Colonic mucosa (tissue), 4 donors: ENCODE results near the gene RNF10. TPM values are rescaled to one million over a fixed set of nuclear protein-coding genes. Genes with fewer than 3 reads are reported as not detected.
A peak's percentile ranks its signal among the peaks of the same experiment; 100 is the strongest.
"Not testable (repeated sequence)": the region's sequence is repeated elsewhere in the genome, so short reads cannot be mapped to it uniquely, and the experiment has no call there.

Source experiments
- DNase-seq: peaks from one replicate; pipeline ENCODE4 v3.0.0-alpha.2; 2020
- H3K27ac ChIP-seq: fragments of 200-600 bp; one replicate; pipeline ENCODE4 v1.8.0; 2021
- H3K27me3 ChIP-seq: fragments of 200-600 bp; one replicate; pipeline ENCODE4 v1.8.0; 2021
- H3K36me3 ChIP-seq: fragments of 200-600 bp; one replicate; pipeline ENCODE4 v1.8.0; 2021
- H3K4me1 ChIP-seq: fragments of 200-600 bp; one replicate; pipeline ENCODE4 v1.8.0; 2021; ENCODE audit warnings: mild to moderate bottlenecking
- H3K4me3 ChIP-seq: fragments of 200-600 bp; one replicate; pipeline ENCODE4 v1.8.0; 2021
- H3K9ac ChIP-seq, 2 donors: one replicate each; pipeline ENCODE4 v1.7.0; 2013; ENCODE audit warnings: control low read depth in 2 of 2, low read depth in 2 of 2, low read length in 2 of 2
- H3K9me3 ChIP-seq: fragments of 200-600 bp; one replicate; pipeline ENCODE4 v1.8.0; 2021
- intact Hi-C: fragments of 100-400 bp; cut with DNase I; formaldehyde crosslinking; loops from one replicate; pipeline ENCODE4 v1.14.1; 2022
- total RNA-seq, 2 donors: library from RNA; stranded (reverse); fragmentation: NEBNext Ultra II Directional in 1 of 2; extraction: Animal tissue kit (Norgen Biotek cat#: 25700) in 1 of 2; gene quantifications; one replicate each; pipeline ENCODE4 v1.2.1, GENCODE V29; 2021
- TF ChIP-seq, protein P1 (sequence below): fragments of 200-600 bp; IDR thresholded peaks from one replicate; pipeline ENCODE4 v1.8.0; 2022; ENCODE audit warnings: antibody characterized with exemption, mild to moderate bottlenecking
- donor health status: healthy.
- donor health status: DM: no; HTN: no; CAD: no.
- donor health status: DM: no; HTN: no; CAD: no.

The RNF10 gene
- total RNA-seq, 2 donors from 2014 or later: 199 to 226 TPM

DNA sequence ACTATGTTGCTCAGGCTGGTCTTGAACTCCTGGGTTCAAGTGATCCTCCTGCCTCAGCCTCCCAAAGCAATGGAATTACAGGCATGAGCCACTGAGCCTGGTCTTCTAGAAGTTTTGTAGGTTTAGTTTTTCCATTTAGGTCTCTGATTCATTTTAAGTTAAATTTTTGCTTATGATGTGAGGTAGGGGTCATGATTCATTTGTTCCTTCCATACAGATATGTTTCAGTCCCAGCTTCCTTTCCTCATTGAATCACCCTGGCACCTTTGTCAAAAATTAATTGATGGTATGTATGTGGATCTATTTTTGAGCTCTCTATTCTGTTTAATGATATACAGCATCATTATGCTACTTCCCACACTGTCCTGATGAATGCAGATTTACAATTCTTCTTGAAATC is 80.7 kb downstream of the RNF10 start:
- intact Hi-C loops: no loop called here
- no peak overlapping the region for H3K9ac ChIP-seq
- no peaks in the 10 kb centered on the region for H3K9me3 ChIP-seq
- TF ChIP-seq, protein P1, sequence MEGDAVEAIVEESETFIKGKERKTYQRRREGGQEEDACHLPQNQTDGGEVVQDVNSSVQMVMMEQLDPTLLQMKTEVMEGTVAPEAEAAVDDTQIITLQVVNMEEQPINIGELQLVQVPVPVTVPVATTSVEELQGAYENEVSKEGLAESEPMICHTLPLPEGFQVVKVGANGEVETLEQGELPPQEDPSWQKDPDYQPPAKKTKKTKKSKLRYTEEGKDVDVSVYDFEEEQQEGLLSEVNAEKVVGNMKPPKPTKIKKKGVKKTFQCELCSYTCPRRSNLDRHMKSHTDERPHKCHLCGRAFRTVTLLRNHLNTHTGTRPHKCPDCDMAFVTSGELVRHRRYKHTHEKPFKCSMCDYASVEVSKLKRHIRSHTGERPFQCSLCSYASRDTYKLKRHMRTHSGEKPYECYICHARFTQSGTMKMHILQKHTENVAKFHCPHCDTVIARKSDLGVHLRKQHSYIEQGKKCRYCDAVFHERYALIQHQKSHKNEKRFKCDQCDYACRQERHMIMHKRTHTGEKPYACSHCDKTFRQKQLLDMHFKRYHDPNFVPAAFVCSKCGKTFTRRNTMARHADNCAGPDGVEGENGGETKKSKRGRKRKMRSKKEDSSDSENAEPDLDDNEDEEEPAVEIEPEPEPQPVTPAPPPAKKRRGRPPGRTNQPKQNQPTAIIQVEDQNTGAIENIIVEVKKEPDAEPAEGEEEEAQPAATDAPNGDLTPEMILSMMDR: no peak
- no peaks in the 10 kb centered on the region for H3K27me3 ChIP-seq
- no peaks in the 10 kb centered on the region for H3K4me1 ChIP-seq
- H3K4me3 ChIP-seq: no peak overlapping the region
- no peak for DNase-seq
- no peaks in the 10 kb centered on the region for H3K36me3 ChIP-seq
- H3K27ac ChIP-seq: no peak overlapping the region

DNA sequence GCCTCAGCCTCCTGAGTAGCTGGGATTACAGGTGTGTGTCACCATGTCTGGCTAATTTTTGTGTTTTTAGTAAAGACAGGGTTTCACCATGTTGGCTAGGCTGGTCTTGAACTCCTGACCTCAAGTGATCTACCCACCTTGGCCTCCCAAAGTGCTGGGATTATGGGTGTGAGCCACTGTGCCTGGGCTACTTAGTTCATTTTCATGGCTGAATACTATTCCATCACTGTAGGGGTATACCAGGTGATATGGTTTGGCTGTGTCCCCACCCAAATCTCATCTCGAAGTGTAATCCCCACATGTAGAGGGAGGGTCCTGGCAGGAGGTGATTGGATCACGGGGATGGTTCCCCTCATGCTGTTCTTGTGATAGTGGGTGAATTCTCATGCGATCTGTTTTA is 83.0 kb downstream of the RNF10 start:
- H3K36me3 ChIP-seq, H3K4me3 ChIP-seq, H3K4me1 ChIP-seq, H3K9ac ChIP-seq, H3K9me3 ChIP-seq, intact Hi-C loops, H3K27ac ChIP-seq, DNase-seq, H3K27me3 ChIP-seq: not testable (repeated sequence)

DNA sequence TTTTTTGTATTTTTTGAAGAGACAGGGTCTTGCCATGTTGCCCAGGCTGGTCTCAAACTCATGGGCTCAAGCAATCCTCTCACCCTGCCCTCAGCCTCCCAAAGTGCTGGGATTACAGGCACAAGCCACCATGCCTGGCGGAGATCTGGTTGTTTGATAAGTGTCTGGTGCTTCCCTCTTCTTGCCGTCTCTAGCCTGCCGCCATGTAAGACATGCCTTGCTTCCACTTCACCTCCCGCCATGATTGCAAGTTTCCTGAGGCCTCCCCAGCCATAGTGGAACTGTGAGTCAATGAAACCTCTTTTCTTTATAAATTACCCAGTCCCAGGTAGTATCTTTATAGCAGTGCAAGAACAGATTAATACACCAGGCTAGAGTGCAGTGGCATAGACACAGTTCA is 83.6 kb downstream of the RNF10 start:
- H3K27me3 ChIP-seq, H3K27ac ChIP-seq, DNase-seq, H3K4me3 ChIP-seq, H3K36me3 ChIP-seq, H3K4me1 ChIP-seq, H3K9ac ChIP-seq, H3K9me3 ChIP-seq, intact Hi-C loops: not testable (repeated sequence)

DNA sequence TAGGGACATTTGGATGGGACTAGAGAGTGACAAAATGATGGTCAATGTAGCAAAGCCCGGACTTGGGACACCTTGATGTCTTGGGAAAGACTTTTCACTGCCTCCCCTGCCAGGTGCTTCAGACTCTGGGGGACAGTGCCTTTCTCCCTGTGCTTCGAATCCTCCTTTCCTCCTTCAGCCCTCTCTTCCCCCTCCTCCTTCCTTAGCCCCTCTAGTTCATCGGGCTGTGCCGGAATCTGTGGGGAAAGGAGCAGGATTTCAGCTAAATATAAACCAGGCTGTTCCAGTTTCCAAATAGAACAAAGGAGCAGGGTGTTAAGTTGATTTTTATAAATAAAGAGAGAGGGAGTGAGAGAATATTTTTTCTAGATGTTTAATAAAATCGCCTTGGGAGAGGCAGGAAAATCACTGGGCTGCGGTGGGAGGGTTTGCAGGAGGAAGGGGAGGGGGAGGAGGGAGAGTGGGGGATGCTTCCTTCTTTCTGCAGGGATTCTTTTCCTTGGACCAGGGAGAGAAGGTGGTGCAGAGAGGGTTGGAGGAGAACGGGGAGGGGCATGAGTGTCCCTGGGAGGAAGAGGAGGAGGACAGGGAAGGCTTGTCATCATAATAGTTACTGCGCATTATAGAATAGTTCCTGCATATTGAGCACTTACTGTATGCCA is 84.9 kb downstream of the RNF10 start:
- no peaks in the 10 kb centered on the region for H3K9me3 ChIP-seq
- no peaks in the 10 kb centered on the region for H3K4me1 ChIP-seq
- no peaks in the 10 kb centered on the region for H3K27me3 ChIP-seq
- no peak overlapping the region for H3K4me3 ChIP-seq
- no peaks in the 10 kb centered on the region for H3K36me3 ChIP-seq
- TF ChIP-seq, protein P1: no peak
- no peak overlapping the region for H3K27ac ChIP-seq
- H3K9ac ChIP-seq: no peak overlapping the region
- DNase-seq: no peak
- intact Hi-C loops: no loop called here

DNA sequence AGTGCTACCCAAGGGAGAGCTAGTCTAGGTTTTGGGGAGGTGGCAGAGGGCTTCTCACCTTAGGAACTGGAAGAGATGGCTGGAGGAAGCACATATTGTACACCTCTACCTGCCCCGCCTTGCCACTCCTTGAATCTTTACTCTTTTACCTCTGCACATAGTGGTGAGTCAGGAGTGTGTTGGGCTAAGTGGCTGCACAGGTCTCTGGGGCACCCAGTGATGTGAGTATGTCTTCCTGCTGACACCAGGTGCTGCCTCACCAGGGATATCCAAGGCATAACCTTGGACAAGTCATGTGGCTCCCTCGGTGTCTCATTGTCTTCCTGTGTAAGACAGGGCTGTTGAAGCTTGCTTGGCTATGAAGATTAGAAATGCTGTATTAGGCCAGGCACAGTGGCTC is 86.5 kb downstream of the RNF10 start:
- H3K27ac ChIP-seq: no peak overlapping the region
- intact Hi-C loops: no loop called here
- H3K9ac ChIP-seq: no peak overlapping the region
- no peaks in the 10 kb centered on the region for H3K9me3 ChIP-seq
- no peaks in the 10 kb centered on the region for H3K4me1 ChIP-seq
- no peaks in the 10 kb centered on the region for H3K27me3 ChIP-seq
- H3K4me3 ChIP-seq: no peak overlapping the region
- DNase-seq: peak; percentile 48
- no peaks in the 10 kb centered on the region for H3K36me3 ChIP-seq
- TF ChIP-seq, protein P1: no peak

- Histone ChIP-seq H3K9me3 (no peaks in the 10 kb centered on the region), H3K36me3 (no peaks in the 10 kb centered on the region), H3K27me3 (no peaks in the 10 kb centered on the region), H3K27ac (no peak overlapping the region), H3K9ac (no peak overlapping the region), H3K4me1 (no peaks in the 10 kb centered on the region), H3K4me3 (no peak overlapping the region)
- intact Hi-C loops: no loop called here
- TF ChIP-seq, protein P1: no peak
- peak; percentile 29 for DNase-seq
Measured at GRCh38 chr12:120625557-120626419, 91.6 kb downstream of the RNF10 start.

Other genes with a start within 250 kb of the RNF10 start
- 1,000 to 10,000 TPM; 2,653 to 6,886 TPM for gene RNU4-2, start 242.5 kb upstream of the RNF10 start, total RNA-seq
- gene RNU4-1, start 241.1 kb upstream of the RNF10 start, total RNA-seq: 1,000 to 10,000 TPM; 1,555 to 3,531 TPM
- 1 to 10 TPM; 1.3 to 1.6 TPM for gene SIRT4, start 232.0 kb upstream of the RNF10 start, total RNA-seq
- 1 to 10 TPM in 1 of 2 donors, not detected in 1; 5.0 TPM for gene PLA2G1B, start 206.6 kb upstream of the RNF10 start, total RNA-seq
- gene MSI1, start 165.2 kb upstream of the RNF10 start, total RNA-seq: 10 to 100 TPM in 1 of 2 donors, 1 to 10 TPM in 1; 3.8 to 11.7 TPM
- 1,000 to 10,000 TPM in 1 of 2 donors, 100 to 1,000 TPM in 1; 887 to 1,081 TPM for gene COX6A1, start 96.2 kb upstream of the RNF10 start, total RNA-seq
- 10 to 100 TPM; 20.4 to 27.8 TPM for gene TRIAP1, start 88.0 kb upstream of the RNF10 start, total RNA-seq
- 10 to 100 TPM; 34.1 to 43.3 TPM for gene GATC, start 87.9 kb upstream of the RNF10 start, total RNA-seq
- 100 to 1,000 TPM; 169 to 216 TPM for gene SRSF9, start 64.6 kb upstream of the RNF10 start, total RNA-seq
- 100 to 1,000 TPM; 359 to 463 TPM for gene DYNLL1, start 38.2 kb upstream of the RNF10 start, total RNA-seq
- 10 to 100 TPM; 35.8 to 46.6 TPM for gene COQ5, start 5.2 kb upstream of the RNF10 start, total RNA-seq
- gene POP5, start 47.0 kb downstream of the RNF10 start, total RNA-seq: 10 to 100 TPM; 22.8 to 77.7 TPM
- gene CABP1, start 106.3 kb downstream of the RNF10 start, total RNA-seq: under 1 TPM; 0.77 to 0.79 TPM
- gene MLEC, start 152.8 kb downstream of the RNF10 start, total RNA-seq: 100 to 1,000 TPM; 331 to 500 TPM
- 10 to 100 TPM; 22.7 to 28.3 TPM for gene UNC119B, start 176.1 kb downstream of the RNF10 start, total RNA-seq
- 100 to 1,000 TPM in 1 of 2 donors, 10 to 100 TPM in 1; 86.0 to 202 TPM for gene ACADS, start 191.5 kb downstream of the RNF10 start, total RNA-seq